Astrocyte (in vitro differentiated cells and primary cell): ENCODE measurements around the gene SPHK1. TPM values are rescaled to one million over a fixed set of nuclear protein-coding genes. Genes with fewer than 3 reads are reported as not detected.

Experiments
- DNase-seq: peaks from one replicate; pipeline ENCODE4 v3.0.0-alpha.2; 2010; ENCODE audit warnings: low read depth
- FAIRE-seq: peaks from 2 replicates; lab custom pipeline; 2011; peaks lifted over from hg19 to GRCh38; lab: Jason Lieb, UNC
- H2AFZ ChIP-seq: 2 replicates; pipeline ENCODE4 v1.6.0; 2012; ENCODE audit warnings: low read depth, low read length, inconsistent platforms
- H3K27ac ChIP-seq: 2 replicates; pipeline ENCODE4 v1.5.1; 2011; ENCODE audit warnings: low read depth, low read length, inconsistent platforms
- H3K27me3 ChIP-seq: 2 replicates; pipeline ENCODE4 v1.6.0; 2011; ENCODE audit warnings: low read length, inconsistent platforms; ENCODE audit not compliant: insufficient read depth
- H3K36me3 ChIP-seq: 2 replicates; pipeline ENCODE4 v1.5.1; 2011; ENCODE audit warnings: low read length, inconsistent platforms; ENCODE audit not compliant: insufficient read depth
- H3K4me1 ChIP-seq: 2 replicates; pipeline ENCODE4 v1.5.1; 2011; ENCODE audit warnings: low read length, inconsistent platforms; ENCODE audit not compliant: insufficient read depth
- H3K4me2 ChIP-seq: 2 replicates; pipeline ENCODE4 v1.6.0; 2012; ENCODE audit warnings: low read length, inconsistent platforms
- H3K4me3 ChIP-seq: 2 replicates; pipeline ENCODE4 v1.5.1; 2011; ENCODE audit warnings: low read depth, mild to moderate bottlenecking, low read length, inconsistent platforms; ENCODE audit not compliant: insufficient read depth
- H3K79me2 ChIP-seq: 2 replicates; pipeline ENCODE4 v1.6.0; 2012; ENCODE audit warnings: mild to moderate bottlenecking, low read length, inconsistent platforms; ENCODE audit not compliant: insufficient read depth
- H3K9ac ChIP-seq: 2 replicates; pipeline ENCODE4 v1.6.0; 2012; ENCODE audit warnings: mild to moderate bottlenecking, low read length, inconsistent platforms
- H3K9me3 ChIP-seq: 2 replicates; pipeline ENCODE4 v1.5.1; 2012; ENCODE audit warnings: low read depth, mild to moderate bottlenecking, low read length, inconsistent platforms; ENCODE audit not compliant: insufficient read depth
- H4K20me1 ChIP-seq: 2 replicates; pipeline ENCODE4 v1.6.0; 2012; ENCODE audit warnings: low read length, inconsistent platforms; ENCODE audit not compliant: insufficient read depth
- H3K27ac Mint-ChIP-seq: one replicate; pipeline ENCODE4 v1.8.0; 2021; ENCODE audit warnings: mild to moderate bottlenecking, mixed read lengths; ENCODE audit not compliant: unreplicated experiment
- H3K27me3 Mint-ChIP-seq: one replicate; pipeline ENCODE4 v1.8.0; 2021; ENCODE audit warnings: low read depth, mixed read lengths; ENCODE audit not compliant: unreplicated experiment
- H3K36me3 Mint-ChIP-seq: one replicate; pipeline ENCODE4 v1.8.0; 2021; ENCODE audit warnings: low read depth, mixed read lengths; ENCODE audit not compliant: unreplicated experiment
- H3K4me1 Mint-ChIP-seq: one replicate; pipeline ENCODE4 v1.8.0; 2021; ENCODE audit warnings: low read depth, mixed read lengths; ENCODE audit not compliant: unreplicated experiment
- H3K4me3 Mint-ChIP-seq: one replicate; pipeline ENCODE4 v1.8.0; 2021; ENCODE audit warnings: mild to moderate bottlenecking, moderate library complexity, mixed read lengths; ENCODE audit not compliant: unreplicated experiment
- H3K9me3 Mint-ChIP-seq: one replicate; pipeline ENCODE4 v1.8.0; 2021; ENCODE audit warnings: mild to moderate bottlenecking, mixed read lengths; ENCODE audit not compliant: unreplicated experiment
- EZH2 ChIP-seq: IDR thresholded peaks from 2 replicates; pipeline ENCODE4 v1.6.1; 2012; ENCODE audit warnings: mild to moderate bottlenecking, low read length, inconsistent platforms; ENCODE audit not compliant: insufficient read depth
- total RNA-seq: library from RNA; stranded (reverse); gene quantifications from 2 replicates; pipeline ENCODE4 v1.2.1, GENCODE V29; 2021
- TF ChIP-seq, protein P1 (sequence below): IDR thresholded peaks from 2 replicates; pipeline ENCODE4 v1.5.1; 2011; ENCODE audit warnings: low read depth, mild to moderate bottlenecking, inconsistent platforms, low read length, moderate library complexity; ENCODE audit not compliant: insufficient read depth

Gene SPHK1
- total RNA-seq, 1 donor from 2014 or later: 34.8 TPM

GRCh38 chr17:76354747-76355310 is 29.6 kb upstream of the SPHK1 start:
- peak overlapping the region; percentile 56 for H2AFZ ChIP-seq
- H3K9me3 ChIP-seq: no peaks in the 10 kb centered on the region
- Mint-ChIP-seq H3K36me3 (peaks cover 1% of the 10 kb centered on the region), H3K27me3 (peaks cover 2% of the 10 kb centered on the region), H3K27ac (peak overlapping the region; percentile 45), H3K9me3 (no peaks in the 10 kb centered on the region), H3K4me3 (peak overlapping the region; percentile 93), H3K4me1 (peaks cover 4% of the 10 kb centered on the region)
- TF ChIP-seq EZH2: no peak
- TF ChIP-seq, protein P1, sequence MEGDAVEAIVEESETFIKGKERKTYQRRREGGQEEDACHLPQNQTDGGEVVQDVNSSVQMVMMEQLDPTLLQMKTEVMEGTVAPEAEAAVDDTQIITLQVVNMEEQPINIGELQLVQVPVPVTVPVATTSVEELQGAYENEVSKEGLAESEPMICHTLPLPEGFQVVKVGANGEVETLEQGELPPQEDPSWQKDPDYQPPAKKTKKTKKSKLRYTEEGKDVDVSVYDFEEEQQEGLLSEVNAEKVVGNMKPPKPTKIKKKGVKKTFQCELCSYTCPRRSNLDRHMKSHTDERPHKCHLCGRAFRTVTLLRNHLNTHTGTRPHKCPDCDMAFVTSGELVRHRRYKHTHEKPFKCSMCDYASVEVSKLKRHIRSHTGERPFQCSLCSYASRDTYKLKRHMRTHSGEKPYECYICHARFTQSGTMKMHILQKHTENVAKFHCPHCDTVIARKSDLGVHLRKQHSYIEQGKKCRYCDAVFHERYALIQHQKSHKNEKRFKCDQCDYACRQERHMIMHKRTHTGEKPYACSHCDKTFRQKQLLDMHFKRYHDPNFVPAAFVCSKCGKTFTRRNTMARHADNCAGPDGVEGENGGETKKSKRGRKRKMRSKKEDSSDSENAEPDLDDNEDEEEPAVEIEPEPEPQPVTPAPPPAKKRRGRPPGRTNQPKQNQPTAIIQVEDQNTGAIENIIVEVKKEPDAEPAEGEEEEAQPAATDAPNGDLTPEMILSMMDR: no peak
- FAIRE-seq (no peak), DNase-seq (no peak)
- peak overlapping the region; percentile 92 for H3K4me2 ChIP-seq
- no peaks in the 10 kb centered on the region for H3K27me3 ChIP-seq
- H3K4me1 ChIP-seq: peaks cover 15% of the 10 kb centered on the region
- H3K27ac ChIP-seq: peak overlapping the region; percentile 4
- H3K36me3 ChIP-seq: no peaks in the 10 kb centered on the region
- peaks cover 29% of the 10 kb centered on the region for H3K79me2 ChIP-seq
- H3K9ac ChIP-seq: no peak overlapping the region
- no peak overlapping the region for H3K4me3 ChIP-seq
- H4K20me1 ChIP-seq: peaks cover 11% of the 10 kb centered on the region

GRCh38 chr17:76356803-76357456 is 27.5 kb upstream of the SPHK1 start:
- Histone ChIP-seq H3K4me1 (peaks cover 11% of the 10 kb centered on the region), H4K20me1 (peaks cover 8% of the 10 kb centered on the region), H3K4me2 (no peak overlapping the region), H3K9ac (no peak overlapping the region), H3K79me2 (peaks cover 11% of the 10 kb centered on the region), H3K4me3 (no peak overlapping the region), H3K9me3 (no peaks in the 10 kb centered on the region), H3K36me3 (no peaks in the 10 kb centered on the region), H3K27ac (no peak overlapping the region), H3K27me3 (no peaks in the 10 kb centered on the region), H2AFZ (no peak overlapping the region)
- TF ChIP-seq, protein P1: no peak
- TF ChIP-seq EZH2: no peak
- Mint-ChIP-seq H3K27me3 (peaks cover 2% of the 10 kb centered on the region), H3K4me3 (no peak overlapping the region), H3K9me3 (no peaks in the 10 kb centered on the region), H3K27ac (no peak overlapping the region), H3K4me1 (peaks cover 4% of the 10 kb centered on the region), H3K36me3 (no peaks in the 10 kb centered on the region)
- no peak for DNase-seq
- FAIRE-seq: no peak
